GM08714 (cell line): ENCODE results near the gene TNFRSF19.

ENCODE experiments used
- H3K4me3 ChIP-seq: fragments of 200-500 bp; sonication (Bioruptor generic); 2 replicates; pipeline ENCODE4 v1.5.1; 2014; ENCODE audit warnings: mild to moderate bottlenecking, low read length, inconsistent platforms
- ZNF274 ChIP-seq: IDR thresholded peaks from 2 replicates; pipeline ENCODE4 v1.6.1; 2012; ENCODE audit warnings: mild to moderate bottlenecking, low read depth, low read length

Gene TNFRSF19

DNA sequence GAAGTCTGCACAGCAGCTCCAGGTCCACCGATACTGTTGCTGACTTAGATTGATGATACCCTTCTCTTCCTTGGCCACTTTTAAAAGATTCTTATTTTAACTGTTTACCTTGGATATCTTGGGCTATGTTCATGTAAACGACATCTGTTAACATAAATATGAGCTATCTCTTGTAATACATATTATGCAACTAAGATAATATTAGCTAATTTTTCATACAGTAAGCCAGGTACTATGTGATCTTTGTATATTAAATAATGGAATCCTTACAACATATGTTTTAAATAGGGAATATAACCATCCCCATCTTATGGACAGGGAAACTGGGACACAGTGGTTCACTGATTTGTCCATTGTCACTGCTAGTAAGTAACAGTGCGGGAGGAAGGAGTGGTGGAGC is 37.9 kb downstream of the TNFRSF19 start:
- H3K4me3 ChIP-seq: no peak overlapping the region
- TF ChIP-seq ZNF274: no peak

- no peak for TF ChIP-seq ZNF274
- peak overlapping the region; percentile 50; the same call in 1 of the 2 replicates for H3K4me3 ChIP-seq
Observed at GRCh38 chr13:23608701-23609413, 38.6 kb downstream of the TNFRSF19 start.

- H3K4me3 ChIP-seq: peak overlapping the region; percentile 50; the same call in 1 of the 2 replicates
- no peak for TF ChIP-seq ZNF274
Observed at GRCh38 chr13:23609414-23609760, 39.2 kb downstream of the TNFRSF19 start.

DNA sequence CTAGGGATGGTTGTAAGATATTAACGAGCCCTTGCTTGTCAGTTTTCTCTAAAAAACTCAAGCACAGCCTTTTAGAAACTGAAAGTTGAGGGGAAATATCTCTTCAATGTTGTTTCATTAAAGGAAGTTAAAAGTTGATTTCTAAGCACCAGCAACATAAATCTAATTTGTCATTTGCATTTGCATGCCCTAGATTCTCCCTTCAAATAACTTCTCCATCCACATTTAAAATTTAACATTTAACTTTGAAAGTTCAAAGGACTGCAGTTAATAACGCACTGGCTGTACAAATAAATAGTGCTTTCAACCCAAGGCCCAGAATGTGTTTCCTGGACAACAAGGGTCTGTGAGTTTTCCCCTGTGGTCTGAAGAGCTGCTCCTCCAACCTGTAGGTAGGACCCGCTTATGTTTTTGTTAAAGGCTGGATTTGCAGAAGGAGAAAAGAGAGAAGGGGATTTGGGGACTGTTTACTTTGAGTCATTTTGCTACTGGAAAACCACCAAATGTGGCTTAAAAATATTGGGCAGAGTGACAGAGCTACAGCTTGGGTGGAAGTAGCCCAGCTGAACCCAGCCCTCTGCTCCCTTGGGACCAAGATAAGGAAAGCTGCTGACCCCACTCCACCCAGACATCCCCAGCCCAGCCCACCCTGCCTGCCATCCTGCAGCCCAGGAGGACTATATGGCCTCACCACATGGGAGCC is 39.8 kb downstream of the TNFRSF19 start:
- no peak for TF ChIP-seq ZNF274
- H3K4me3 ChIP-seq: peak overlapping the region; percentile 52

DNA sequence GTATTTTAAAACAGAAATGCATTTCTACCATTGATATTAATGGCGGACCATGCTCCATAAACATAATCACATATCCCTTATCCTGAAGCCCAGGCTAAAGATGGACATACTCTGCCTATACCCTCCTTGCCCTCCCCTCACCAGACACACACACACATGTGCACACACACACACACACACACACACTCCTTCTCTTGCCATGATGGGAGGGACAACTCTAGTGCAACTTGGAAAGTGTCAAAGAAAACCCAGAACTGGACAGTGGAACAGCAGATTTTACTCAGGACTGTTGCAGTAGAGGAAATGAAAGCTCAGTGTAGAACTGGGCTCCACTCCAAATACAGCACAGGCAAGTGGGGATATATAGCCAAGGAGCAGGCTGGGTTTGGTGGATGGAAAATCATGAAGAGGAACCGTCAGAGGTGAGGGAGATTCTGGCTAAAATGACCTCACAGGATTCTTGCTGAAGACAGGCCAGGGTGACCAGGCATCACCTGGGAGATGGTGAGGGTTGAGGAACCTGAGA is 40.8 kb downstream of the TNFRSF19 start:
- TF ChIP-seq ZNF274: no peak
- H3K4me3 ChIP-seq: no peak overlapping the region

DNA sequence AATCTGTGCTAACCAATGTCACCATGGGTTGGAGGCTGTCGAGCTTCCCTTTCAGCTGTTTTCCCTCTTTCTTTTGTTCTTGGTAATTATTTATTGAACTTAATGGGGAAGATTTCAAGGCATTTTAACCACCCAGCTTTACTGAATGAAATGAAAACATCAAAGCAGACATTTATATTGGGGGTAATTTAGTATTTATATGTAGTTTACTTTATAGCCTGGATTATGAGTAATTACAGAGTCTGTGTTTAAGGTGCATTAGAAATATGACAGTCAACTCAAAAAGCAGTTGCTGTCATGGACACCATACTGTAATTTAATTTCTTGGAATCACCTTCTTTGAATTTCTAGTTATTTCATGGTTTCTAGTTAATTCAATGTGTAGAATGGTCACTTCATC is 42.0 kb downstream of the TNFRSF19 start:
- TF ChIP-seq ZNF274: no peak
- no peak overlapping the region for H3K4me3 ChIP-seq

DNA sequence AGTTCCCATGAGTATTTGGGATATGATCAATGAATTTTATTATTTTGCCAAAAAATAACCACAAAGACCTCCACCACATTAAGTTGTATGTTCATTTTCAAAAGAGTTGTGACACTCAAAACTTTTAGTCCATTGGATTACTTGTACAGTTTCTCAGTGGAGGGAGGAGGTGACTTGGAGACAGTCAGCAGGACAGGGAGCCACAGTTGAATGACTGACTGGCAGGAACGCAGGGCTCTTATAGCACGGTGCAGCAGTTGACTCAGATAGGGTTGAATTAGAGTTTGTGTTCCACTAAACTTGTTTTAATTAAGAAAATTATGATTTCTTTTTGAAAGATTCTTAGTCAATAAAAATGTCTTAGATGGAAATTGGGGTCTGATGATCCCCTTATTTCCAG is 42.5 kb downstream of the TNFRSF19 start:
- TF ChIP-seq ZNF274: no peak
- no peak overlapping the region for H3K4me3 ChIP-seq

DNA sequence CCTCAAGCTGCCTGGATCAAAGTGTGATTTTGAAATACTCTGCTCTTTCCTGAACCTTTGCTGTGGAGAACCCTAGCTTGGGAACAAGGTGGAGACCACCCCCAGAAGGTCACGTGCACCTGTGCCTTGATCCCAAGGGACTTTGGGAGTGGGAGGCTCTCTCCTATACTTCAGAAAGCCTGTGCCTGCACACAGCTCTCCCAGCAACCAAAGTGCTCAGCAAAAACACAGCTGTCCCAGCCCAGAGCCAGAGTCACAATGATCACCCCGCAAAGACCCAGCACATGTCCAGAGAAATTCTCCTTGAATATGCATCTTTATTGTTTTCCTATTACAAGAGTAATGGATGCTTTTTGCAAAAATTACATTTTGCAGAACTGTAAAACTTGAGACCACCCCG is 43.4 kb downstream of the TNFRSF19 start:
- H3K4me3 ChIP-seq: no peak overlapping the region
- no peak for TF ChIP-seq ZNF274

- TF ChIP-seq ZNF274: no peak
- H3K4me3 ChIP-seq: no peak overlapping the region
Observed at GRCh38 chr13:23615395-23616081, 45.3 kb downstream of the TNFRSF19 start.

GRCh38 chr13:23616228-23616627 is 46.0 kb downstream of the TNFRSF19 start:
- H3K4me3 ChIP-seq: no peak overlapping the region

GRCh38 chr13:23617551-23618024 is 47.4 kb downstream of the TNFRSF19 start:
- no peak overlapping the region for H3K4me3 ChIP-seq
- TF ChIP-seq ZNF274: no peak

More at GRCh38 chr13:23616228-23616627, 46.0 kb downstream of the TNFRSF19 start:
- no peak for TF ChIP-seq ZNF274

GRCh38 chr13:23618341-23618740 is 48.1 kb downstream of the TNFRSF19 start:
- no peak for TF ChIP-seq ZNF274
- no peak overlapping the region for H3K4me3 ChIP-seq

DNA sequence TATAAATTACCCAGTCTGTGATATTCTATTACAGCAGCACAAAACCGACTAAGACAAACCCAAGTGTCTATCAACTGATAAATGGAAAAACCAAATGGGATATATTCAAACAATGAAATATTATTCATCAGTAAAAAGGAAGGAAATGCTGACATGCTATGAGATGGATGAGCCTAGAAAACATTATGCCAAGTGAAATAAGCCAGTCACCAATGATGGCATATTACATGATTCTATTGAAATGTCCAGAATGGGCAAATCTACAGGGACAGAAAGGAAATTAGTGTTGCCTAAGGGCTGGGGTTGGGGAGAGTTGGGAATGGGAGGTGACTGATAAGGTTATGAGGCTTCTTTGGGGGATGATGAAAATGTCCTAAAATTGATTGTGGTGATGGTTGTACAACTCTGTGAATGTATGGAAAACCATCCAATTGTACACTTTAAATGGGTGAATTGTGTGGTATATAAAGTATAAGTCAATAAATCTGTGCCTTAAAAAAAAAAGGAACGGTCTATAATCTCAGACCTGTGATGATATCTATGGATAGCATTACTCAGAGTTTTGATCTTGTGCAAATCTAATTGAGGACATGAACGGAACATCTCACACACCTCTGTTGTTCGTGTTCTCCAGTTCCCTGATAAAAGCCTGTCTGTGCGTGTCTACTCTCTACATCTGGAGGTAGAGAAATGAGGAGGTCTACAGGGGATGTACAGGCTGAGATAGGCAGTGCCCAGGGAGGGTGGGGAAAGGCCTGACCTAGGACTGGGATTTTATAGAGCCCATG is 49.0 kb downstream of the TNFRSF19 start:
- H3K4me3 ChIP-seq: no peak overlapping the region

GRCh38 chr13:23620211-23620610 is 50.0 kb downstream of the TNFRSF19 start:
- TF ChIP-seq ZNF274: no peak
- no peak overlapping the region for H3K4me3 ChIP-seq

More for the DNA sequence above, 49.0 kb downstream of the TNFRSF19 start:
- no peak for TF ChIP-seq ZNF274
